CD4-positive, CD25-positive, alpha-beta regulatory T cell (primary cell): ENCODE results near the gene PYROXD2. TPM values are rescaled to one million over a fixed set of nuclear protein-coding genes. Genes with fewer than 3 reads are reported as not detected.
A peak's percentile ranks its signal among the peaks of the same experiment; 100 is the strongest.

Experiments used
- ATAC-seq, 2 donors: fragments of 150-1000 bp; cut with Tn5 transposase; one replicate each; pipeline ENCODE4 v1.10.0; 2021; ENCODE audit warnings: low read depth in 2 of 2, moderate number of reproducible peaks in 2 of 2, moderate library complexity in 1 of 2
- DNase-seq, 3 donors: peaks; one replicate each; pipeline versions ENCODE4 v3.0.0 to v3.0.0-alpha.2; 2012 to 2022; ENCODE audit warnings: mixed read lengths in 1 of 3
- H3K27ac ChIP-seq: one replicate; pipeline ENCODE4 v1.7.0; 2013; ENCODE audit warnings: mild to moderate bottlenecking, low read length; ENCODE audit not compliant: insufficient read depth, poor library complexity, severe bottlenecking
- H3K27me3 ChIP-seq: one replicate; pipeline ENCODE4 v1.7.0; 2013; ENCODE audit warnings: low read length; ENCODE audit not compliant: control insufficient read depth, insufficient read depth
- H3K36me3 ChIP-seq: one replicate; pipeline ENCODE4 v1.7.0; 2013; ENCODE audit warnings: mild to moderate bottlenecking, low read length, moderate library complexity; ENCODE audit not compliant: control insufficient read depth, insufficient read depth
- H3K4me1 ChIP-seq: 2 replicates; pipeline ENCODE4 v1.7.0; 2013; ENCODE audit warnings: mild to moderate bottlenecking, low read length; ENCODE audit not compliant: insufficient read depth, control insufficient read depth, poor library complexity, severe bottlenecking
- H3K4me3 ChIP-seq: one replicate; pipeline ENCODE4 v1.7.0; 2013; ENCODE audit warnings: low read depth, mild to moderate bottlenecking, low read length, moderate library complexity
- H3K9me3 ChIP-seq, 2 experiments: 1 replicate in 1 of 2; 2 replicates in 1 of 2; pipeline ENCODE4 v1.7.0; 2013; ENCODE audit warnings: low read length in 2 of 2, mild to moderate bottlenecking in 1 of 2, moderate library complexity in 1 of 2; ENCODE audit not compliant: control insufficient read depth in 2 of 2
- H3K27ac Mint-ChIP-seq, 3 donors: one replicate each; pipeline ENCODE4 v1.8.0; 2020 to 2022; ENCODE audit warnings: mild to moderate bottlenecking in 3 of 3, mixed read lengths in 3 of 3, moderate library complexity in 2 of 3
- H3K27me3 Mint-ChIP-seq: one replicate; pipeline ENCODE4 v1.8.0; 2022; ENCODE audit warnings: mild to moderate bottlenecking, mixed read lengths
- H3K36me3 Mint-ChIP-seq: one replicate; pipeline ENCODE4 v1.8.0; 2020; ENCODE audit warnings: mixed read lengths
- H3K4me1 Mint-ChIP-seq, 4 donors: one replicate each; pipeline ENCODE4 v1.8.0; 2020 to 2022; ENCODE audit warnings: mixed read lengths in 4 of 4, mild to moderate bottlenecking in 1 of 4
- H3K4me3 Mint-ChIP-seq, 4 donors: one replicate each; pipeline ENCODE4 v1.8.0; 2020 to 2022; ENCODE audit warnings: mild to moderate bottlenecking in 4 of 4, mixed read lengths in 4 of 4, moderate library complexity in 3 of 4
- H3K9me3 Mint-ChIP-seq, 7 donors: one replicate each; pipeline ENCODE4 v1.8.0; 2020 to 2022; ENCODE audit warnings: mixed read lengths in 7 of 7, mild to moderate bottlenecking in 3 of 7, moderate library complexity in 2 of 7
- polyA plus RNA-seq, 4 donors: library from polyadenylated mRNA; unstranded; fragments of 300-500 nt; fragmentation: Illumina TruSeq; gene quantifications; one replicate each; pipeline ENCODE4 v1.2.3, GENCODE V29; 2021
- total RNA-seq: library from RNA; stranded (reverse); gene quantifications from one replicate; pipeline ENCODE4 v1.2.3, GENCODE V29; 2022

PYROXD2 gene
- total and polyA plus RNA-seq, 5 donors from 2014 or later: 0.34 to 17.8 (median 1.7) TPM

GRCh38 chr10:98408799-98409198, 6.2 kb downstream of the PYROXD2 start:
- Histone ChIP-seq H3K27ac (no peak overlapping the region), H3K36me3 (no peaks in the 10 kb centered on the region), H3K4me3 (no peak overlapping the region), H3K9me3 (no peaks in the 10 kb centered on the region), H3K4me1 (no peaks in the 10 kb centered on the region), H3K27me3 (no peaks in the 10 kb centered on the region)
- H3K4me3 Mint-ChIP-seq: no peak overlapping the region
- no peaks in the 10 kb centered on the region for H3K27me3 Mint-ChIP-seq
- H3K9me3 Mint-ChIP-seq: no peaks in the 10 kb centered on the region
- no peak for ATAC-seq
- no peak overlapping the region for H3K27ac Mint-ChIP-seq
- peaks cover 5% of the 10 kb centered on the region for H3K36me3 Mint-ChIP-seq
- DNase-seq: no peak
- peaks cover 6 to 15% (median 11%) of the 10 kb centered on the region in 4 donors for H3K4me1 Mint-ChIP-seq

- H3K36me3 Mint-ChIP-seq: peaks cover 12% of the 10 kb centered on the region
- Histone ChIP-seq H3K27ac (no peak overlapping the region), H3K27me3 (no peaks in the 10 kb centered on the region), H3K9me3 (no peaks in the 10 kb centered on the region), H3K4me1 (no peaks in the 10 kb centered on the region), H3K36me3 (no peaks in the 10 kb centered on the region), H3K4me3 (no peak overlapping the region)
- no peak for ATAC-seq
- H3K4me1 Mint-ChIP-seq: peaks cover 10 to 14% (median 12%) of the 10 kb centered on the region in 4 donors
- H3K9me3 Mint-ChIP-seq: no peaks in the 10 kb centered on the region
- no peak for DNase-seq
- H3K4me3 Mint-ChIP-seq: no peak overlapping the region
- H3K27me3 Mint-ChIP-seq: no peaks in the 10 kb centered on the region
- no peak overlapping the region for H3K27ac Mint-ChIP-seq
Observed at GRCh38 chr10:98407744-98408241, 7.2 kb downstream of the PYROXD2 start.

GRCh38 chr10:98407017-98407743, 7.8 kb downstream of the PYROXD2 start:
- Mint-ChIP-seq H3K27ac (no peak overlapping the region), H3K36me3 (peaks cover 18% of the 10 kb centered on the region), H3K9me3 (no peaks in the 10 kb centered on the region), H3K27me3 (no peaks in the 10 kb centered on the region), H3K4me1 (peaks cover 9 to 13% (median 10%) of the 10 kb centered on the region in 4 donors), H3K4me3 (peak overlapping the region in 1 of 4 donors; percentile 69)
- H3K27me3 ChIP-seq: no peaks in the 10 kb centered on the region
- no peak for DNase-seq
- H3K36me3 ChIP-seq: no peaks in the 10 kb centered on the region
- no peaks in the 10 kb centered on the region for H3K9me3 ChIP-seq
- no peak overlapping the region for H3K4me3 ChIP-seq
- H3K27ac ChIP-seq: no peak overlapping the region
- ATAC-seq: no peak
- no peaks in the 10 kb centered on the region for H3K4me1 ChIP-seq

- peaks cover 6 to 13% (median 11%) of the 10 kb centered on the region in 4 donors for H3K4me1 Mint-ChIP-seq
- ATAC-seq: no peak
- Histone ChIP-seq H3K27me3 (no peaks in the 10 kb centered on the region), H3K4me1 (no peaks in the 10 kb centered on the region), H3K9me3 (no peaks in the 10 kb centered on the region), H3K36me3 (no peaks in the 10 kb centered on the region), H3K27ac (no peak overlapping the region), H3K4me3 (no peak overlapping the region)
- DNase-seq: no peak
- no peaks in the 10 kb centered on the region for H3K27me3 Mint-ChIP-seq
- H3K4me3 Mint-ChIP-seq: no peak overlapping the region
- peak overlapping the region in 1 of 3 donors; percentile 67 for H3K27ac Mint-ChIP-seq
- peaks cover 19% of the 10 kb centered on the region for H3K36me3 Mint-ChIP-seq
- H3K9me3 Mint-ChIP-seq: no peaks in the 10 kb centered on the region
Observed at GRCh38 chr10:98405422-98405821, 9.6 kb downstream of the PYROXD2 start.

- H3K9me3 Mint-ChIP-seq: no peaks in the 10 kb centered on the region
- H3K27ac Mint-ChIP-seq: peak overlapping the region in 1 of 3 donors; percentile 75
Observed at GRCh38 chr10:98404571-98405359, 10.2 kb downstream of the PYROXD2 start.

GRCh38 chr10:98403812-98404504, 11.0 kb downstream of the PYROXD2 start:
- H3K4me3 Mint-ChIP-seq: peak overlapping the region in 1 of 4 donors; percentile 11
- Histone ChIP-seq H3K27ac (no peak overlapping the region), H3K4me3 (peak overlapping the region; percentile 26), H3K4me1 (no peaks in the 10 kb centered on the region), H3K27me3 (no peaks in the 10 kb centered on the region), H3K36me3 (no peaks in the 10 kb centered on the region), H3K9me3 (no peaks in the 10 kb centered on the region)
- ATAC-seq (no peak), DNase-seq (peak in 1 of 3 donors; percentile 61)
- peak overlapping the region in 2 of 3 donors; percentile 10 to 53 for H3K27ac Mint-ChIP-seq
- H3K9me3 Mint-ChIP-seq: no peaks in the 10 kb centered on the region
- H3K4me1 Mint-ChIP-seq: peaks cover 3 to 14% (median 11%) of the 10 kb centered on the region in 4 donors
- peaks cover 15% of the 10 kb centered on the region for H3K36me3 Mint-ChIP-seq
- no peaks in the 10 kb centered on the region for H3K27me3 Mint-ChIP-seq

More at GRCh38 chr10:98404571-98405359, 10.2 kb downstream of the PYROXD2 start:
- H3K4me3 ChIP-seq: peak overlapping the region; percentile 26
- H3K36me3 Mint-ChIP-seq: peaks cover 19% of the 10 kb centered on the region
- no peak for ATAC-seq
- H3K27me3 ChIP-seq: no peaks in the 10 kb centered on the region
- H3K4me3 Mint-ChIP-seq: peak overlapping the region in 1 of 4 donors; percentile 27
- H3K36me3 ChIP-seq: no peaks in the 10 kb centered on the region
- H3K9me3 ChIP-seq: no peaks in the 10 kb centered on the region
- H3K4me1 Mint-ChIP-seq: peaks cover 6 to 14% (median 11%) of the 10 kb centered on the region in 4 donors
- no peaks in the 10 kb centered on the region for H3K27me3 Mint-ChIP-seq
- no peak overlapping the region for H3K27ac ChIP-seq
- H3K4me1 ChIP-seq: no peaks in the 10 kb centered on the region
- peak in 1 of 3 donors; percentile 55 for DNase-seq

GRCh38 chr10:98402931-98403718, 11.9 kb downstream of the PYROXD2 start:
- Mint-ChIP-seq H3K4me1 (peaks cover 3 to 14% (median 11%) of the 10 kb centered on the region in 4 donors), H3K27me3 (no peaks in the 10 kb centered on the region), H3K4me3 (no peak overlapping the region), H3K36me3 (peaks cover 14% of the 10 kb centered on the region), H3K27ac (peak overlapping the region in 2 of 3 donors; percentile 10 to 53), H3K9me3 (no peaks in the 10 kb centered on the region)
- Histone ChIP-seq H3K4me3 (no peak overlapping the region), H3K4me1 (no peaks in the 10 kb centered on the region), H3K27me3 (no peaks in the 10 kb centered on the region), H3K27ac (no peak overlapping the region), H3K36me3 (no peaks in the 10 kb centered on the region), H3K9me3 (no peaks in the 10 kb centered on the region)
- ATAC-seq: no peak
- DNase-seq: no peak
